ENCODE results near the gene ADA.

ADA gene

DNA sequence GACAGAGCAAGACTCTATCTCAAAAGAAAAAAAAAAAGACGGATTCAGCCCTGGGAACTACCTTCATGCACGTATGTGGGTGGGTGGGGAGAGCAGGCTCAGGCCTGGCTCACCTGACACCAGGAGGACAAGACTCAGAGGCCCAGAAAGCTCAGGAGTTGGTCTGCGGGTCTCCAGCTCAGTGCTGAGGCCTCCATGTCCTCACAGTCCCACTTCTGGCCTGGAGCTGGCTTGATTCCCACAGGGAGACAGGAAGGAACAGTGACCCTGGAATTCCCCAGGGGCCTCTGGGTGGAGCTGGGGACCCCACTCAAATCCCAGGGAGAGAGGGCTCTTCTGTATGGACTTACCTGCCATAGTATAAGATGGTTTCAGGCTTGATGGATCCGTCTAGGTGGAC lies 15.6 kb downstream of the ADA start:
- Histone ChIP-seq H3K9me2 (replicated peaks; ENCODE audit: control insufficient read depth, low read length) (no peaks in the 10 kb centered on the region), H3F3A (ENCODE audit: control insufficient read depth, insufficient read depth) (no peaks in the 10 kb centered on the region)

DNA sequence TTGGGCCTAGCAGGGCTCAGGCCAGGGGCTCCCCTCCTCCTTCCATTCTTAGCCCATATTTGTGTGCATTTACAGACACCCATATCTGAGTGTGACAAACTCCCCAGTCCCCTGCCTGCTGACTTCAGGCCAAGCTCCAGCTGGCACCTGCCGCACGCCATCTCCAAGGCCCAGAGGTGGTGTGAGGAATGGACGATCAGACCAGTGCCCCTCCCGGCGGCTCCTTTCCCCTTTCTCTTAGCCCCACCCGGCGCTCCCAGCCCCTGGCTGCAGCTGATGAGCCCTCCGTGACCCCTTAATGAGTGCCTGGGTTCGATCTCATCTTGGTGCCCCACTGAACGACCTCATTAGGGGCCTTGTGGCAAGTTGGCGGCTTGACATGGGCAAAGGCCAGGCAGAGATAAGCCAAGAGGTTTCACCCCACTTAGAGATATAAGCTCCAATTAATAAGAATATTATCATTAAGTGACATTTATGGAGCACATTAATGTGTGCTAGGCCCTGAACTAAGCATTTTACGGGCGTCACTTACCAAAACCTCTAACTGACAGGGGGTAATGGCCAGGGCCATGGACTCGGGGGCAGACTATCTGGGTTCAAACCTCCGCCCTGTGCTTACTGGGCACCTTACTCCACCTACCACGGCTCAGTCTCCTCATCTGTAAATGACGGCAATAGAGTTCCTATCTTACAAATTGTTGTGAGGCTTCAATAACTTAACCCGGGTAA lies 17.5 kb downstream of the ADA start:
- peaks cover 7% of the 10 kb centered on the region for H3K4me1 ChIP-seq (ENCODE audit: control insufficient read depth, low read length)
- TF ChIP-seq, protein P1, sequence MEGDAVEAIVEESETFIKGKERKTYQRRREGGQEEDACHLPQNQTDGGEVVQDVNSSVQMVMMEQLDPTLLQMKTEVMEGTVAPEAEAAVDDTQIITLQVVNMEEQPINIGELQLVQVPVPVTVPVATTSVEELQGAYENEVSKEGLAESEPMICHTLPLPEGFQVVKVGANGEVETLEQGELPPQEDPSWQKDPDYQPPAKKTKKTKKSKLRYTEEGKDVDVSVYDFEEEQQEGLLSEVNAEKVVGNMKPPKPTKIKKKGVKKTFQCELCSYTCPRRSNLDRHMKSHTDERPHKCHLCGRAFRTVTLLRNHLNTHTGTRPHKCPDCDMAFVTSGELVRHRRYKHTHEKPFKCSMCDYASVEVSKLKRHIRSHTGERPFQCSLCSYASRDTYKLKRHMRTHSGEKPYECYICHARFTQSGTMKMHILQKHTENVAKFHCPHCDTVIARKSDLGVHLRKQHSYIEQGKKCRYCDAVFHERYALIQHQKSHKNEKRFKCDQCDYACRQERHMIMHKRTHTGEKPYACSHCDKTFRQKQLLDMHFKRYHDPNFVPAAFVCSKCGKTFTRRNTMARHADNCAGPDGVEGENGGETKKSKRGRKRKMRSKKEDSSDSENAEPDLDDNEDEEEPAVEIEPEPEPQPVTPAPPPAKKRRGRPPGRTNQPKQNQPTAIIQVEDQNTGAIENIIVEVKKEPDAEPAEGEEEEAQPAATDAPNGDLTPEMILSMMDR (IDR thresholded peaks at IDR 0.05; ENCODE audit: low read depth, low read length, poor library complexity, severe bottlenecking) = no peak
- no peak for TF ChIP-seq EZH2phosphoT487 (IDR thresholded peaks at IDR 0.05; ENCODE audit: borderline replicate concordance, low read length)
- H3K27ac ChIP-seq (ENCODE audit: low read depth, low read length) = no peak overlapping the region
- no peaks in the 10 kb centered on the region for H3K79me2 ChIP-seq (ENCODE audit: control insufficient read depth, low read length)
- no peaks in the 10 kb centered on the region for H3F3A ChIP-seq (ENCODE audit: control insufficient read depth, insufficient read depth)
- H3K27me3 ChIP-seq (ENCODE audit: control insufficient read depth, low read length) = no peaks in the 10 kb centered on the region
- H3K9me3 ChIP-seq (ENCODE audit: control insufficient read depth, insufficient read depth, low read length) = no peaks in the 10 kb centered on the region
- H3K4me3 ChIP-seq (ENCODE audit: low read length) = no peak overlapping the region
- peaks cover 7% of the 10 kb centered on the region; the same call in 1 of the 2 replicates for H3K36me3 ChIP-seq (ENCODE audit: control insufficient read depth, low read length)
- no peaks in the 10 kb centered on the region for H3K9me2 ChIP-seq (replicated peaks; ENCODE audit: control insufficient read depth, low read length)
- H4K20me1 ChIP-seq (ENCODE audit: control insufficient read depth, insufficient read depth, low read depth, low read length) = no peaks in the 10 kb centered on the region
- H3K4me2 ChIP-seq (ENCODE audit: low read length) = no peak overlapping the region

More for the DNA sequence above, 15.6 kb downstream of the ADA start:
- H3K27ac ChIP-seq (ENCODE audit: low read depth, low read length) = no peak overlapping the region
- no peak for TF ChIP-seq EZH2phosphoT487 (IDR thresholded peaks at IDR 0.05; ENCODE audit: borderline replicate concordance, low read length)
- TF ChIP-seq, protein P1 (IDR thresholded peaks at IDR 0.05; ENCODE audit: low read depth, low read length, poor library complexity, severe bottlenecking) = no peak
- H3K4me3 ChIP-seq (ENCODE audit: low read length) = no peak overlapping the region
- peaks cover 10% of the 10 kb centered on the region for H3K4me1 ChIP-seq (ENCODE audit: control insufficient read depth, low read length)
- H3K4me2 ChIP-seq (ENCODE audit: low read length) = no peak overlapping the region
- H3K9me3 ChIP-seq (ENCODE audit: control insufficient read depth, insufficient read depth, low read length) = no peaks in the 10 kb centered on the region
- H3K79me2 ChIP-seq (ENCODE audit: control insufficient read depth, low read length) = no peaks in the 10 kb centered on the region
- H4K20me1 ChIP-seq (ENCODE audit: control insufficient read depth, insufficient read depth, low read depth, low read length) = no peaks in the 10 kb centered on the region
- peaks cover 9% of the 10 kb centered on the region for H3K36me3 ChIP-seq (ENCODE audit: control insufficient read depth, low read length)
- H3K27me3 ChIP-seq (ENCODE audit: control insufficient read depth, low read length) = no peaks in the 10 kb centered on the region

DNA sequence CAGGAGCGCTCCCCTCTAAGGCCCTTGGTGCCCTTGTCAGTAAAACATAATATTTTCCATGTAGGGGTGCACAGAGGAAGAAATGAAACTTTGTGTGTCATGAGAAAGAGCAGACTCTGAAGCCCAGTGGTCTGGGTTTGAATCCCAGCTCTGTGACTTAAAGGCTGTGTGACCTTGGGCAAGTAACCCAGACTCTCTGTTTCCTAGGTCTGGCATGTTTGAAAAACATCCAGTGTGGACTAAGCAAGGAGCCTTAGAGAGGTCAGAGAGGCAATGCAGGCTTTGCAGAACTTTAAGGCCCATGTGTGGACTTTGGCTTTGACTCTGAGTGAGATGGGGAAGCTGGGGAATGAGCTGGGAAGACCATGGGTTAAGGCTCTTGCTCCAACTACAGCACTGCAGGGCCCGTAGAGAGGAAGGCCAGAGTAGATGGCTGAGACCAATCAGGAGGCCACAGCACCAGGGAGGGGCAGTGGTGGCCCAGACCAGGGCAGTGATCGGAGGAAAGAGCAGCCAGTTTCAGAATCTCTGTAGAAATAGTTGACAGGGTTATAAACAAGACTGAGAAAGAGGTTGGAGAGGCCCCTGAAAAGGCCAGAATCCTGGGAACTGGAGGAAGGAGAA lies 18.2 kb downstream of the ADA start:
- Histone ChIP-seq H3K36me3 (ENCODE audit: control insufficient read depth, low read length) (peaks cover 7% of the 10 kb centered on the region; the same call in 1 of the 2 replicates), H3K27ac (ENCODE audit: low read depth, low read length) (no peak overlapping the region), H3K9me3 (ENCODE audit: control insufficient read depth, insufficient read depth, low read length) (no peaks in the 10 kb centered on the region)

More for the DNA sequence above, 18.2 kb downstream of the ADA start:
- Histone ChIP-seq H3K27me3 (ENCODE audit: control insufficient read depth, low read length) (no peaks in the 10 kb centered on the region), H3K79me2 (ENCODE audit: control insufficient read depth, low read length) (no peaks in the 10 kb centered on the region), H3F3A (ENCODE audit: control insufficient read depth, insufficient read depth) (no peaks in the 10 kb centered on the region), H3K4me2 (ENCODE audit: low read length) (no peak overlapping the region), H3K4me3 (ENCODE audit: low read length) (no peak overlapping the region), H3K9me2 (replicated peaks; ENCODE audit: control insufficient read depth, low read length) (no peaks in the 10 kb centered on the region), H4K20me1 (ENCODE audit: control insufficient read depth, insufficient read depth, low read depth, low read length) (no peaks in the 10 kb centered on the region), H3K4me1 (ENCODE audit: control insufficient read depth, low read length) (peaks cover 7% of the 10 kb centered on the region)
- TF ChIP-seq, protein P1 (IDR thresholded peaks at IDR 0.05; ENCODE audit: low read depth, low read length, poor library complexity, severe bottlenecking) = no peak
- TF ChIP-seq EZH2phosphoT487 (IDR thresholded peaks at IDR 0.05; ENCODE audit: borderline replicate concordance, low read length) = no peak

All from DOHH2 (cell line).